ENCODE results near the gene IQSEC3.

IQSEC3 gene

DNA sequence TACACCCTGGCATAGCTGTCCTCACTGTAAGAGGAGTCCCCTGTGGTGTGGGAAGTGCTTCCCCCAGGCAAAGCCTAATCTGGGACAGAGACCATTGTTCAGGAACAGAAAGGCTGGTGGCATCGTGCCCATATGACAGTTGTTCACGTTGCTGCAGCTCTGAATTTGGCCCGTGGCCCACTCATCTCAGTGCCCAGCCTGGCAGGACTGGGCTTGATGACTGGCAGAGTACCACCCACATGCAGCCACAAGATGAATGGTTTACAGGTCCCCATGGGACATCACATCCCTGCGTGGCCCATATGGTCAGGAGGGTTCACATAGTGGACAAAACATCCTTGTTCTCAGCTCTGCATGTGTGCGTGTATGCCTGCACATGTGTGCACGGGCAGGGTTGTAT lies 17.5 kb downstream of the IQSEC3 start:
- DNase-seq = peak; percentile 92

DNA sequence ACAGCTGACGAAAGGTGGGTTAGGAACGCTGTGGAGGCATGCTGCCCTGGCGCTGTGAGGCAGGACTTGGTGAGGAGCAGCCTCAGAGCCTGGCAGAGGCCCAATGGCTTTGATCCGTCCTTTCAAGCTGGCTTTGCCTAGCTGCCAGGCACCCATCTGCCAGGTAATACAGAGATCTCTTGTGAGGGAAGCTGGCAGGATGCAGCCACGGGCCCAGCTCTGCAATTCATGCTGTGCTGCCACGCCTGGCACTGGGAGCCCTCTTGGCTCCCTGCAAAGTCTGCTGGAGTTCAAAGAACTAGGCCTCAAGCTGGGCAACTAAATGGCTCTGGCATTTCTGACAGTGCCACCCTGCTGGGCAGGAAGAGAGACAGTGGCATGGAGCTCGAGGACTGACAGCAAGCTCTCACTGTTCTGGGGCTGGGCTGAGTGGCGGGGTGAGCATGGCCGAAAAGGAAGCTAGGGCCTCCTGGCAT lies 18.7 kb downstream of the IQSEC3 start:
- DNase-seq = peak; percentile 70

GRCh38 chr12:87315-87714 lies 20.7 kb downstream of the IQSEC3 start:
- no peak for DNase-seq

GRCh38 chr12:87856-88255 lies 21.3 kb downstream of the IQSEC3 start:
- DNase-seq = no peak

GRCh38 chr12:89653-90052 lies 23.1 kb downstream of the IQSEC3 start:
- no peak for DNase-seq

DNA sequence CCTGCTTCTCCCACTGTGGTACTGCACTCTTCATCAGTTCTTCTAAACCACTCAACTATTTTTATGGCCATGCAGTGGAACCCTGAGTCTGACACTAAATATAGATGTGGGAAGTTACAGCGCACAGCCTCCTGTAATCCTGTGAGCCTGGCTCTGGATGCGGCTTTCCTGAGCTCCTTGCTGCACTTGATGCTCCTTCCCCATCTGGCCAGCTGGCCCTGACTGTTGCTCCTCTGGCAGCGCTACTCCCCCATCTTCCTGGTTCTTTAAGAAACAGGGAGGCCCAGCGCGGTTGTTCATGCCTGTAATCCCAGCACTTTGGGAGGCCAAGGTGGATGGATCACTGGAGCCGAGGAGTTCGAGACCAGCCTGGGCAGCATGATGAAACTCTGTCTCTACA lies 24.6 kb downstream of the IQSEC3 start:
- DNase-seq = no peak

DNA sequence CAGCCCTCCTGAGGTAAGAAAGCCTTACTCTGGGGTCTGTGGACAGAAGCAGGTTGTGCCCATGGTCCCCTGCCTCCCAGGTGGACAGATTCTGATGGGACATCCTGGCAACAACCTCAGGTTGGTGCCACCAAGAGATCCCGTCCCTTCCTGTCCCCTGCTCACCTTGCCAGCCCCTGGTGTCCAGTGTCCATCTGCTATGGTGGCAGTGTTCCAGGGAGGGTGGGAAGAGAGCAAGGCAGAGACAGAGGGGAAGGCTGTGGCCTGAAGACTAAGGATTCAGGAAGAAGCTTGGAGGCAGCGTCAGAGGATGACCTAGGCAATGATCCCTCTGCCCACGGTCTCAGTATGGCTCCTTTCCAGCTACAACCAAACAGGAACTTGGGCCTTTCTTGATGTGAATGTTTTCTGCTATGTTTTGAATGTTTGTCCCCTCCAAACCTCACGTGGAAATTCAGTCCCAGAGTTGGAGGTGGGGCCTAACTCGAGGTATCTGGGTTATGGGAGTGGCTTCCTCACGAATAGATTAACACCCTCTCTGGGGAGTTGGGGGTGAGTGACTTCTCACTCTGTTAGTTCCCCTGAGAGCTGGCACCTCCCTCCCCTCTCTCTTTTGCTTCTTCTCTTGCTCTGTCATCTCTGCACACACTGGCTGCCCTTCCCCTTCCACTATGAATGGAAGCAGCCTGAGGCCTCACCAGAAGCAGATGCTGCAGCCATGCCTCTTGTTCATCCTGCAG lies 26.9 kb downstream of the IQSEC3 start:
- no peak for DNase-seq

GRCh38 chr12:96543-96942 lies 30.0 kb downstream of the IQSEC3 start:
- no peak for DNase-seq

GRCh38 chr12:98924-99352 lies 32.4 kb downstream of the IQSEC3 start:
- no peak for DNase-seq

DNA sequence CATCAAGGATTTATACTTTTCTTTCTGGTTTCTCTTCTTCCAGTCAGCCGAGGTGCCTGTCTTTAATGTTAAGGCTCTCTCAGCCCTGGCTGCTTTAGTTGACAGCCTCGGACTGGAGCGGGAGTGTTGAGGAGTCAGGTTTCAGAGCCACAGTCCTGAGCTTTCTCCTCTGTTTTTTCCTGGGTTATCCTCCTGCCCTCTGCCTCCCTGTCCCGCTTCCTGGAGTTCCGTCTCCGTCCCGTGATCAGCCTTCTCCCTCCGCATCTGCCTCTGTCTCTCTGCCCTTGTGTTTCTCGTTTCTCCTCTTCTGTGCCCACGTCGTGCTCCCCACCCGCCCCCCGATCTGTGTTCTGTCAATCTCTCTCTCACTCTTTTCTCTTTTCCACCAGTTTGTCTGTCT lies 33.0 kb downstream of the IQSEC3 start:
- DNase-seq = no peak

GRCh38 chr12:101969-102878 lies 35.7 kb downstream of the IQSEC3 start:
- DNase-seq = peak; percentile 53

DNA sequence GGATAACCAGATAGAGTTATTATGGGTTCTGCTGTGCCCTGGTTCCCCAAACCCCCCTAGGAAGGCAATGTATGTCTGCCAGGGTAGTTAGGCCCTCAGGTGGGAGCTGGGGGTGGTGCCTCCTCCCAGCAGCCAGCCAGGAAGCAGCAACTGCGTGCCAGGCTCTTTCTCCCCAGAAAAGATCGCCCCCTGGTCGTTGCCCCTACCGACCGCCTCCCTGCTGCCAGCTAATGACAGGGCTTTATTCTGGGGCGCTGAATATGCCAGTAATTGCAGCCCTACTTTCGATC lies 36.3 kb downstream of the IQSEC3 start:
- no peak for DNase-seq

GRCh38 chr12:103169-103981 lies 36.8 kb downstream of the IQSEC3 start:
- peak; percentile 97 for DNase-seq

DNA sequence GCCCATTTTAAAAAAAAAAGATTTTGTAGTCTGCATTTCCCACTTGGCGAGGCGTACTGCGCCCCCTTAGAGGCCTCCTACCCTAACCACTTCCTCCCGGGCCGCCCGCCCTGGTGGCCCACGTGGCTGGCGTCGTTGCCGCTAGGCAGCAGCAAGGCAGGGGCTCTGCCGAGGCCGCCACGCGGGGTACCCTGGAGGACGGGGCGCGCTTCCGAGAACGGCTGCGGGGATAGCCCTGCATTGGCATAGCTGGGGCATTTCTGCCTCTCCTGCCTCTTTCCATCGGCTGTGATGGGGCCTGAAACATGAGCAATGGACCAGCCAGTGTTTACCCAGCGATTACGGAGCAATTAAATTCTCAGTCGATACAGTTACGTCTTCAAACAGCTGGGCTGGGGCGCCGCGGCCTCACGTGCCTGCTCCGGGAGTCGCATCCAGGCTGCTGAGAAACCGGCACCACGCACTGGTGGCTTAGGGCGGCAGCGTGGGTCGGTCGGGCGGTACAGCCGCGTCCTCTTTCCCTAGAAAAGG lies 38.0 kb downstream of the IQSEC3 start:
- DNase-seq = peak; percentile 98

GRCh38 chr12:105696-106095 lies 39.1 kb downstream of the IQSEC3 start:
- DNase-seq = no peak

GRCh38 chr12:106118-106591 lies 39.6 kb downstream of the IQSEC3 start:
- peak; percentile 77 for DNase-seq

GRCh38 chr12:108594-108993 lies 42.0 kb downstream of the IQSEC3 start:
- DNase-seq = peak; percentile 58

GRCh38 chr12:109446-109845 lies 42.9 kb downstream of the IQSEC3 start:
- DNase-seq = no peak

GRCh38 chr12:109872-110271 lies 43.3 kb downstream of the IQSEC3 start:
- no peak for DNase-seq

DNA sequence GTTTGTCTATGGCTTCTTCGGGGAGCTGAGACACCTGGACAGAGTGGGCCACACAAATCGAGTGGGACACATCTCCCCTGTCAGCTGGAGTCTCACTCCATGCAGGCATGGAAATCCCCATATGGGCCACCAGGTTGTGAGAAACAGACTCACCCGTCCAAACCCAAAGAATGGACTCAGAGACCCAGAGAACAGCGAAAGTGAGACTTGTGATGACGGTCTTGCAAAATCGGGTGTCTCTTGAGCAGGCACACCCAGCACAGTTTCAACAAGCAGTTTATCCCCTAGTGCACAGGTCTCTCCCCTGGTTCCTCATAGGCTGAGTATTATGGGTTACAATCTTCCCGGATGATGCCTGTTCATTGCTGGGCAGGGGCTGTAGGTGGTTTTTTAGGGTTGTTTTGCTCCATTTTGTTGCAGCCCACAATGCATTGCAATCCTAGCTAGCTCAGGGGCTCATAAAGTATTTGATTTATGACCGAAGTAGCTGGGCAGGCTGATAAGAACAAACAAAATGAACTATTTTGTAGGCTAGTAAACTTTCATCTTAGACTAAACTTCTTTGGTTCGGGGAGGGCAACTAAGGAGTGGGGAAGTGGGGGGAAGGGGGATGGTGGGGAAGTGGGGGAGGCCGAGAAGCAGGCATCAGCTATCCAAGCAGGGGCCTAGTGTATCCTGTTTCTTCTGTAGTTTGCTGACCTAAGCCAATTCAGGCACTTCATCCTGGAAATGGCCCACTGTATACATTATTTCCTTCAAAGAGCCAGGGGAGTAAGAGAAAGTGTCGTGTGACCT lies 45.3 kb downstream of the IQSEC3 start:
- DNase-seq = no peak

GRCh38 chr12:113347-113746 lies 46.8 kb downstream of the IQSEC3 start:
- no peak for DNase-seq

GRCh38 chr12:114626-115211 lies 48.2 kb downstream of the IQSEC3 start:
- no peak for DNase-seq

Data from NCI-H1092 treated with DMSO at 0.1 percent for 48 hours (cell line).